Adrenal gland (tissue), 5 donors: ENCODE measurements around the gene SDC4.

Experiments
- CTCF ChIP-seq, 6 experiments: fragments of 450-650 bp in 4 of 6; fragments of 200-600 bp in 2 of 6; sonication (generic) in 1 of 6; IDR thresholded peaks; 1 replicate in 5 of 6; 2 replicates in 1 of 6; pipeline versions ENCODE4 v1.5.1 to v1.8.0; 2016 to 2021; ENCODE audit warnings: antibody characterized with exemption in 6 of 6, mild to moderate bottlenecking in 2 of 6, moderate library complexity in 1 of 6
- POLR2A ChIP-seq, 2 donors: fragments of 450-650 bp; IDR thresholded peaks; one replicate each; pipeline ENCODE4 v1.6.1; 2017; ENCODE audit warnings: antibody characterized with exemption in 2 of 2, mild to moderate bottlenecking in 2 of 2, moderate library complexity in 1 of 2
- donor health status: DM: no; HTN: no; CAD: no.

- TF ChIP-seq POLR2A (IDR thresholded peaks at IDR 0.05): no peak
- no peak for TF ChIP-seq CTCF (IDR thresholded peaks at IDR 0.05)
Observed at GRCh38 chr20:45366192-45366591, 18.0 kb upstream of the SDC4 start.
